ENCODE data around the gene SLC22A2.
"Not testable (repeated sequence)": the region's sequence is repeated elsewhere in the genome, so short reads cannot be mapped to it uniquely, and the experiment has no call there.

SLC22A2 gene

DNA sequence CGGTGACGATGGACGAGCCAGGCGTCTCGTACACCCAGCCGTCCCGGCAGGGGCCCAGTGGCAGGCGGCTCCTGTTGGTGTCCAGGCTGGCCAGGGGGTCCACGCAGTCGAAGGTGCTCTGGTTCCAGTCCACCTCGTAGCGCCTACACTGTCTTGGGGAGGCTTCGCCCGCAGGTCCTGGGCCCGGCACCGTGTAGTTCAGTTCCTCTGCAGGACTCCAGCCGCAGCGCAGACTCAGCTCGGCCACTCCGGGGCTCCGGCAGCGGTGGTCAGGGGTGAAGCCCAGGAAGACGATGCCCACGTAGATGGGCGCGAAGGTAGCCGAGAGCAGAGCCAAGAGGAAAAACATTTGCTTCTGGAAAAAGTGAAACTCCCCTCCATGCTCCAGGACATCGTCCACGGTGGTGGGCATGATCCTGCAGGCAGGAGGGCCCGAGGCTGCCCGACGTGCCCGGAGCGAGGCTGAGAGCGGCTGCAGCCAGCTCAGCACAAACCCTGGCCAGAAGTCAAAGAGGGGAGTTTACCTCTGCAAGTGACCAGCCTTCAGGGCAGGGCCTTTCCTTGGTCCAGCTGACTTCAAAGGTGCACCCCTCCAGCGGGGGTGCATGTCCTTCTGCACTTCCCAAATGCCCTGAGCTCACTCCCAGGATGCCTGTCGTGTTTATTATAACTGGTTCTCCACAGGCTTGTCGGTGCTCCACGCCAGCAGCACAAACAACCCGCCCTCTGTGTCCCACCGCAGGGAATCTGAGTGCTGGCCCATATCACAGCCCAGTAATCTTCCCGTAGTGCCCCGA, at the start of gene SLC22A2:
TSS of gene SLC22A2 (minus strand) at position 476 of the 797 bp plus-strand sequence. CDS start at position 412, 64 bp downstream.
- no peak for DNase-seq

DNA sequence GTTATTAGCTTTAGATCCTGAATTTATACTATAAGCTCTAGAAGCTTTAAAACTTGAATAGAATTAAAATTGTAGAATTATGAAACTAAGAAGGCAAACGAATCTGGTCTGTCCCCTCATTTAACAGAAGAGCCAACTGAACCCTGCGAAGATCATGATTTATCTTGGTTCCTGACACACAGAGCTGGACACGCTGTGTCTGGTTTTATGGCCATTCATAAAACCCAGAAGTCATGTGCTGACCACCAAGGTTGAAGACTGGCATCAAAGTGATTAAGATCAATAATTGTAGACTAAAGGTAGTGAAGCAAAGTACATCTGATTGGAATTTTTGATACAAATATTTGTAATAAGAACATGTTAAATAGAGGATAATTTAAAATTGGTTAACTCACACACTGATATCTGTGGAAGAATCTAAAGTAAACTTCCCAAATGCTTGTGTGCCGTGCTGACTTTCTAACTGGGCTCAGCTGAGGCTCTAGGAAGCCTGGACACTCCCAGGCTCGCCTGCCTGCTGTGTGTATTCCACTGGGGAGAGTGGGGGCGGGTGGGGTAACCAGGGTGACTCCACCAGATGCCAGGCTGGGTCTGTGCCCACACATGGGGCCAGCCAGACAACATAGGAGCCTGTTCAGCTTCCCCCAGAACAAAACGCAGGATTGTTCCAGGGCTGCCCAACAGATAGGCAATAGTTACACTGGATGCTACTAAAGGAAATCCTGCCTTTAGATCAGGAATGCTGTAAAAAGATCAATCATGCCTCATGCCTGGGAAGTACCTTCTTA, 47.5 kb upstream of the SLC22A2 start:
- DNase-seq = no peak

DNA sequence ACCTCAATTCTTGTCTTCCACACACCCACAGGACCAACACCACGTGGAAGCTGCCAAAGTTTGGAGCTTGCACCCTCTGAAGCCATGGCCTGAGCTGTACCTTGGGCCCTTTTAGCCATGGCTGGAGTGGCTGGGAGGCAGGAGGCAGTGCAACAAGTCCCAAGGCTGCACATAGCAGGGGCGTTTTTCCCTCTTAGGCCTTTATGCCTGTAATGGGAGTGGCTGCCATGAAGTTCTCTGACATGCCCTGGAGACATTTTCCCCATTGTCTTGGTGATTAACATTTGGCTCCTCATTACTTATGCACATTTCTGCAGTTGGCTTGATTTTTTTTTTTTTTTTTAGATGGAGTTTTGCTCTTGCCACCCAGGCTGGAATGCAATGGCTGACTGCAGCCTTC, 45.2 kb upstream of the SLC22A2 start:
- DNase-seq = no peak

DNA sequence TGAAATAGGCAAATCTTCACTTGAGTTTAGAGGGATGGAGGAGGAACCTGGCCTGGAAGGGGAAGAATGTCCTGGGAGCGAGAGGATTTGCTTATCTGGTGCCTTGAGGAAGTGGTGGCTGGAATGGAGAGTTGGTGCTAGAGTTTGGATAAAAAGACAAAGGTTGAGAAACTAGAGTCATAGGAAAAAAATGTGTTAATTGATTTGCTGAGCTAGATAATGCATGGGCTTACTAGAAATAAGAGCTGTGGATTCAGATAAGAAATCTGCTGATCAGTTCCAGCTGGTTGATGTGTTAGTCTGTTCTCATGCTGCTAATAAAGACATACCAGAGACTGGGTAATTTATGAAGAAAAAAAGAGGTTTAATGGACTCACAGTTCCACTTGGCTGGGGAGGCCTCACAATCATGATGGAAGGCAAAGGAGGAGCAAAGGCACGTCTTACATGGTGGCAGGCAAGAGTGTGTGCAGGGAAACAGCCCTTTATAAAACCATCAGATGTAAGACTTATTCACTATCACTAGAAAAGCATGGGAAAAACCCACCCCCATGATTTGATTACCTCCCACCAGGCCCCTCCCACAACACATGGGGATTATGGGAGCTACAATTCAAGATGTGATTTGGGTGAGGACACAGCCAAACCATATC, 43.9 kb upstream of the SLC22A2 start:
- not testable (repeated sequence) for DNase-seq

DNA sequence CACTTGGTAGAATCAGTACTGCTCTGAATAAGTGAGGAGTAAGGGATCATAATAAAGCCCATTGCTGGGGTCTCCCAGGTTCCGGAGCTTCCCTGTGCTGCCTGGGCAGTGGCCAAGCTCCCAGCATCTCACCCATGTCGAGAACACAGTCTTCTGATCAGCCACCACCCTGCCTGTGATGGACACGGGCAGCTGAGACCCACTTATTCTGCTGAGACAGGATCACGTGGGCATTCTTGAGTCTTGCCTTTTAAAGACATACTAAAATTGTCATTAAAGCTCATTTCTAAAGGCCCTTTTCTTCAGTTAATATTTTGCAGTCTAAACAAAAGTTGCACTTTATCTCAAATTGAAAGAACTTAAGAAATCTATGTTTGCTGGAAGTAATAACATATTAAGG, 42.7 kb upstream of the SLC22A2 start:
- no peak for DNase-seq

DNA sequence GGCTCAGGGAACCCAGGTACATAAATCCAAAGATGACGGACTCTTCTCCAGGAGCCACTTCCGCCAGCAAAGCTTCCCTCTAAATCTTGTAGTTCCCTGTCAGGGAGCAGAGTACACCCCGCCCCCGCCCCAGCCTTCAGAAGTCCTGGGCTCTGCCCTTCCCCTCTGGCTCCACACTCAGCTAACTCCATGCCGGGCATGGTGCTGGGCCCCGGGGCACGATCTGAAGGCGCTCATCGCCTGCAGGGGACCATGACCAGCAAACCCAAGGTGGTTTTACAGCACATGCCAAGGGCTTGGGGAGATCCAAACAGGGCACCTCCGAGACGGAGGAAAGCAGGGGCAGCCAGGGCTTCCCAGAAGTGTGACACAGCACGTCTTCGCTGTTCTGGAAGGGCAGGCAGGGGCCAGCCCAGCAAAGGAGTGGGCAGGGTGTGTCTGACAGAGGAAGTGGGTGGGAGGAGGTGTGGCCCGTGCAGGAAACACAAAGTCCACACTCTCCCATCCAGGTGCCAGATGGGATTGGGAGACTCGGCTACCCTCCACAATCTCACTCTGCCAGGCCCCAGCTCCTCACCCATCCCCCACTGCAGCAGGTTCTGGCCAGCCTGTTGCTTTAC, 41.6 kb upstream of the SLC22A2 start:
- DNase-seq = no peak

DNA sequence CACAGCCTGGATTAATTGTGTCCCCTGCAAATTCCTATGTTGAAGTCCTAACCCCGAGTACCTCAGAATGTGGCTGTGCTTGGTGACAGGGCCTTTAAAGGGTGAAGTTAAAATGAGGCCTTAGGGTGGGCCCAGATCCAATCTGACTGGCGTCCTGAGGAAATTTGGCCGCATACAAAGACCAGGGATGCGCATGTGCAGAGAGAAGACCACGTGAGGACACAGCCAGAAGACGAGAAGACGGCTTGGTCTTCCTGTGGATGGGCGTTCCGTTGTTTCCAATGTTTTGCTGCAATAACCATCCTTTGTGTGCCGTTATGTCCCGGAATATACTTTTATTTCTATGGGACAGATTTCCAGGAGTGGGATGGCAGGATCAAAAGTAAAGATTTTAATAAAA, 40.9 kb upstream of the SLC22A2 start:
- DNase-seq = no peak

DNA sequence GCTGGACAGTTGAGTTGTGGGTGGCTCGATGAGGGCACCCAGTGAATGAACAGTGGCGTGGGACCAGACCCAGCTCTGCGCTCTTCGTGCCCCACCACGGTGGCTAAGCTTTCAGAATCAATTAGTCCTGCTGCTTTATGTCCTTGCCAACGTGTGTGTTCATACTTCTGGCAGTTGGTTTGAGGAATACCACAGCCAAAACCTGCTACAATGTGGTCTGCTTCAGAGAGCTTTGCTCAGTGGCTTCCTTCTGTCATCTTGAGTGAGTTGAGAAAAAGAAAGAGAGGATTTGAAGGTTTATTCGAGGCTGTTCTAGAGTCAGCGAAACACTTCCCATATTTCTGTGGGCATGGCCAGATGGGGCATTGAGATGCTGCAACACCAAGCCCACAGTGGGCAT, 39.5 kb upstream of the SLC22A2 start:
- DNase-seq = no peak

DNA sequence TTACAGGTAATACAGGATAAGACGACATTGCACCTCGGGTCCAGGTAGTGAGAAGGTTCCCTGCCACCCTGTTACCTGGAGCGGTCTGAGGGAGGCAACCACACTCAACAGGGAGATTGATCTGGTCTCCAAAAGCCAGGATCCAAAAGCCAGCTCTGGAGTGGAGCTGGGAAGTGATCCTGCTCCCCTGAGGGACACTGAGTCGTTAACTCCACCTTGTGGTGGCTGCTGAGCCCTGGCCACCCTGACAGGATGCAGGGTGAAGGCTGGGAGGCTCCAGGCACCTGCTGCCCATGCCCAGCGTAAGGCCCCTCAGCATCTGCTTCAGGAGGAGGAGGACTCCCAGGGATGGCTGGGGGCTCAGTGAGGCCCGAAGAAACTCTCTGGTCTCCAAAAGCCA, 38.7 kb upstream of the SLC22A2 start:
- DNase-seq = no peak

DNA sequence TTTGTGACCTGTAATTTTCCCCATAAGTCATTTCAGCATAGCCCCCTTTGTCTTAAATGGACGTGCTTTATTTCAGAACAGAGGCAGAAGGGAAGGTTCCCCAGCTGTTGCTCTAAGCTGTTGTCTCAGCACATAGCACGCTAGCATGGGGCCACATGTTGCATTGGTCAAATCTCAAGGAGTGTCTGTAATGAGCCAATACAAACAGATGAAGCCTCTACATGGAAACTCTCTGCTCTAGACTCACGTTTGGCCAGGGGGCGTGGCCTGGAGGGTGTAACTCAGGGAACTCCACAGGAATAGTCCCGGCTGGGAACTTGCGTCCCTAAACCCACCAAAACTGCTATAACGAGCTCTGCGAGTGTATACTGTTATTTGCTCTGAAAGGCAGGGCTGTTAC, 35.2 kb upstream of the SLC22A2 start:
- no peak for DNase-seq

DNA sequence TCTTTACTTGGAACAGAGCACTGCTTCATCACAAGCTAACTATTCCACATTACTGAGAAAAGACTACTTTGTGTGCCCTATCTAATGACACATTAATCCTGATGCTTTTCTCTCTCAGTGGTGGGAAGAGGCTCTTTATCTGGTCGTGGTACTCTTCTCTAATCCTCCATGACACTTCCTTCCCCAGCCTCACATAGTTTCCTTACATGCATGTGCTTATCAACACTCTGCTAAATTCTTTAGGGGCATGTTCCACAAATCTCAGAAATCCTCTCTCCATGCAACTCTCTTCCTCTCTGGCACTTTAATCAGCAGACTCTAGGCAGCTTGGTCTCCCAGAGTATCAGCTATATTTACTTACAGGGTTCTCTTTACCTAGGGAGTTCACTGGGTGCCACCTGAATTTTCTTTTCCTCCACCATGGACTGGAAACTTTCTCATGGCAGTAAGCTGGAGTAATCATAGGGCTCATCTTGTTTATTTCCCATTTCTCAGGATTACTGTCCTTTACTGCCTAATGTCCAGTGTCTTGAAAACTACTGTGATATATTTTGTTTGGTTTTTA, 27.0 kb upstream of the SLC22A2 start:
- no peak for DNase-seq

DNA sequence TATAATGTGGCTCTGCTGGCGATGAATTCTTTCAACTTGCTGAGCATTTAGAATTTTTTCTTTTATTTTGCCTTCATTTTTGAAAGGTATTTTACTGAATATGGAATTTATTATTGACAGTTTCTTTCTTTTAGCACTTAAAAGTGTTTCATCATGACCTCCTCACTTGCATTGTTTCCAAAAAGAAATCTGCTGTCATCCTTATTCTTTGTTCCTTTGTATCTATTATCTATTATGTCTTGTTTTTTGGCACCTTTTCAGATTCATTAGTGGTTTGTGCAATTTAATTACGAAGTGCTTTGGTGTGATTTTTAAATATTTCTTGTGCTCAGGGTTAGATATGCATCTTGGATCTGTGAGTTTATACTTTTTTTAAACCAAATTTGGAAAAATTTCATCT, 26.0 kb upstream of the SLC22A2 start:
- no peak for DNase-seq

DNA sequence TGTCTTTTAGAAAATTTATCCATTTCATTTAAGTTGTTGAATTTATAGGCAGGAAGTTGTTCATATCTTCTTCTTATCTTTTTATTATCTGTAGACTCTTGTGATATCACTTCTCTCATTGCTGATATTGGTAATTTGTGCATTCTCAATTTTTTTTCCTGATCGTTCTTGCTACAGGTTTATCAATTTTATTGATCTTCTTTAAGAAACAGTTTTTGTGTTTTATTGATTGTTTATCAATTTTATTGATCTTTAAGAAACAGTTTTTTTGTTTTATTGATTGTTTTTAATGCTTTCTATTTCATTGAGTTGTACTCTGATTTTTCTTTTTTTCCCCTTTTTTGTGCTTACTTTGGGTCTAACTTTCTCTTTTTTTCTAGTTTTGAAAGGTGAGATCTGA, 23.8 kb upstream of the SLC22A2 start:
- no peak for DNase-seq

DNA sequence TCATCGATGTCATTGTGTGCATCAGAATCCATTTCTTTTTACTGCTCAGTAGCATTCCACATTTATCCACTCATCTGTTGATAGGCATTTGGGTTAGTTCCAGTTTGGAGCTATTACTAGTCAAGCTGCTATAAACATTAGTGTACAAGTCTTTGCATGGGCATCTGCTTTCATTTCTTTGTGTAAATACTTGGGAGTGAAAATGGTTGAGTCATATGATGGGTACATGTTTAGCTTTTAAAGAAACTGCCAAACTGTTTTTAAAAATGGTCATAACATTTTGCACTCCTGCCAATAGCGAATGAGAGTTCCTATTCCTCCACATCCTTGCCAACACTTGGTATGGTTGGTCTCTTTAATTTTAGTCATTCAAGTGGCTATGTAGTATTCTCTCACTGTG, 21.2 kb upstream of the SLC22A2 start:
- DNase-seq = no peak

DNA sequence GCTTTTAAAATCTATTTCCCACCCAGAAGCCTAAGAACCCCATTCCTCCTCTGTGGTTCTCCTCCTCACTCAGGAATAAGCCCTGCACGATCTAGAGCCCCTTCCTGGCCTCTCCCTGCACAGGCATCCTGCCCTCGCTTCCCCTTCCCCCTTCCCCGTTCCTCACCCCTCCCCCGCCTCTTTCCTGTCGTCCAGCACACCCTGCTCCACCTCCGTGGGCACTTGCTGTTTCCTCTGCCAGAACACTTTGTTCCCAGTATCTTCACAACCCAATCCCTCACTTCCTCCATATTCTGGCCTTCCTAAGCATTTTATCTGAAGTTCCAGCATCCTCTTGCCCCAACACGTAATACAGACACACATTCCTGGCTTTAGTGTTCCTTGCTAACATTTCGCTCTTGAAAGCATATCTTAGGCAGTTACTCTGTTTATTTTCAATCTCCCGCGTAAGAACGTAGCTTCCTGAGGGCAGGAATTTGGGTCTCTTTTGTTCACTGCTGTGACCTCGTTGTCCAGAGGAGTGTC, 20.2 kb upstream of the SLC22A2 start:
- DNase-seq = no peak

DNA sequence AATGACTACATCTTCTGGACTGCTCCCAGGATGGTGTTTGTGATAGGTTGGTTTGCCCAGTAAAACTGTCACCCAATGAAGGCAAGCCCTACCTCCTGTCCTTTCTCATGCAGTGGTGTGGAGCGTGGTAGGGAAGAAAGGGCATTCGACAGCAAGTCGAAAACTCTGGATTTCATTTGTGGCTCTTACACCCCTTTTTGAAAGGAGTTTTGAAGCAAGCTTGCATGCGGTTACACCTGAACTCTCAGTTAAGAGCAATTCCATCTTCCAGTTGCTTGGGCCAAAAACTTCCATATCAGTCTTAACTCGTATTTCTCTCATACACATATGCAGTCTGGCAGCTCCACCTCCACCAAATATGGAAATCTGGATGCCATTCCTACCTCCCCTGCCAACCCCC, 19.7 kb upstream of the SLC22A2 start:
- DNase-seq = no peak

DNA sequence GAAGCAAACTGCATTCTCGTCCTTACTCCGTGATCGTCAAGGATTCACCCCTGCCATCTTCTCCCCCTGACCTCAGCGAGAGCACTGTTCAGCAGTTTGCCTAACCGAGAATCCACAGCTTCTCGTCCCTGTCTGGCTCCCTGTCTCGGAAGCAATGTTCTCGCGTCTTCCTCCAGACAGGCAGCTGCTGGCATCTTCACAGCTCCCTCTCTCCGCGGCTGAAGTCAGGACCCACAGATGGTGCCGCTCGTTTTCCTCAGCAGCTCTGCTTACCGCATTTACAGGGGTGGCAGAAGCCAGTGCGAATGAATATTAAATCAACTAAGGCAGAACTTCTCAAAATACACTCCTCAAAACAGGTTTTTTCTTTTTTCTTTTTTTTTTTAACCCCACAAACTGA, 18.9 kb upstream of the SLC22A2 start:
- DNase-seq = no peak

DNA sequence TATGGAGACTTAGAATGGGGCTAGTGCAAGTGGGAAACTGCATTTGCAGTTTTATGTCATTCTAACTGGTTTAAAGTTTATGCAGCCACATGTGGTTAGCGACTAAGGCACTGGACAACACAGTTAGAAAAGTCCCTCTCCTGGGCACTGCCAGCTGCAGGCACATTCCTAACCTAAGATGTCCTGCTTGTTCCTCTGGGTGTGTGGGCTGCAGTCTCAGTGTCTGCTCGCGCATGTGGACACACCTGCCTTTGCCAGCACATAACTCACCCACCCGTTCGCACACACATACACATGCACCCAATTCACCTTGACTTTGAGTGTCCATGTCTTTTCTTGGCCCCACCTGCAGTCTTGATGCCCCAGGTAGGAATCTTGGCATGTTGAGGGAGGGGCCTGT, 18.5 kb upstream of the SLC22A2 start:
- DNase-seq = no peak

DNA sequence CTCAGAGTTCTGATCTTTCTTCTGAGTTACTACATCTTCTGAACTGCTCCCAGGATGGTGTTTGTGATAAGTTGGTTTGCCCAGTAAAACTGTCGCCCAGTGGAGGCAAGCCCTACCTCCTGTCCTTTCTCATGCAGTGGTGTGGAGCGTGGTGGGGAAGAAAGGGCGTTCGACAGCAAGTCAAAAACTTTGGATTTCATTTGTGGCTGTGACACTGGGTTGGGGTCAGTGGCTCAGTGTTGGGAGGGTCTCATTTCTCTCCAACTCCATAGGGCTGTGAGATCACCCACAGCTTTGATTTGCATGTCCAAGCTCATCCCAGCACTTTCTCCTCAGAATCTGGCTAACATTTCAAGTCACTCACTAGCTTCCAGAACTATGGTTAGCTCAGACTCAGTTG, 17.5 kb upstream of the SLC22A2 start:
- DNase-seq = no peak

DNA sequence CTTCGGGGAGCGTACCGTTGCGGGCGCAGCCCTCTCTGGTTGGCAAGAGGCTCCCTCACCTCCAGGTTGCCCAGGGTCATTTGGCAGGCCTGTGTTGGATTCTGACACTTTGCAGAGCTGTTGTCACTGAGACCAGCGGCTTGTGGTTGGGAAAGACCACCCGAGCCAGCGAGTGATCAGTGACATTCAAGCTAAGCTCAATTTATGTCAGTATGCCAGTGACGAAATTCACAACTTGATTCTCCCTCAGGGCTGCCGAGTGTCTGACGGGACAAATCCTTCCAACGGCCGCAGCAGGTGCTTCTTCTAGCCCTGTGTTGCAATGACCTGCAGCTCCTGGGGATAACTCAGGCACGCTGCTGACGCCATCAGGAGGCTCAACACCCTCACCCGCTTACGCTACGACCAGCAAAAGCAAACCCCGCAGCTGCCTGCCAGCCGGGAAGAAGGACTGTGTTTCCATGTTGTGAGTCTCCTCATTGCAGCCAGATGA, 16.9 kb upstream of the SLC22A2 start:
- DNase-seq = no peak

DNA sequence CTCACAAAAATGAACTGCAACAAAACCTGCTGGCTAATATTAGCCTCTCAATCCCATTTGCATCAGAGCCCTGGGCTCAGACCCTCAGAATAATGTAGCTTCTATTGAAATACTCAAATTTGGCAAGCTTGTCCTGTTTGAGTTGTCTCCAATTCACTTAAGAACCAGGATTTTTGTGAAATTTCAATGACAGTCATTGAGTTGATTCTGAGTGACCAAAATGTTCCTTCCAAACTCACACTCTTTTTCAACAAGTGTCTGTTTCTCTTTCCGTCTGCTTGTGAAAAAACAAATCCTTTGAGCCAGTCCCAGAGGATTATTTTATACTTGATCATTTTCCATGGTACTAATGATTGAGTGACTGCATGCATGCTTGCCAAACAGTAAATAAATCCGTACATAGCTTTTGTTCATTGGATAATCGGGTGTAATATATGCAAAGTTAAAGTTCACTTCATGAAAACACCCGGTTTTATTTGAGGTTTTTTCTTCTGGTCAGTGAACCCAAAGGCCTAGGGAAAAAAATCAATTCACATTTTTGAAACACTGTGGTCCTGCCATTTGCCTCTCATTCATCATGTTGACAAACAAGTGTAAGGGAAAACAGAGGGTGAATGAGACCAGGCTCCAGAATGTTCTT, 16.4 kb upstream of the SLC22A2 start:
- DNase-seq = no peak

DNA sequence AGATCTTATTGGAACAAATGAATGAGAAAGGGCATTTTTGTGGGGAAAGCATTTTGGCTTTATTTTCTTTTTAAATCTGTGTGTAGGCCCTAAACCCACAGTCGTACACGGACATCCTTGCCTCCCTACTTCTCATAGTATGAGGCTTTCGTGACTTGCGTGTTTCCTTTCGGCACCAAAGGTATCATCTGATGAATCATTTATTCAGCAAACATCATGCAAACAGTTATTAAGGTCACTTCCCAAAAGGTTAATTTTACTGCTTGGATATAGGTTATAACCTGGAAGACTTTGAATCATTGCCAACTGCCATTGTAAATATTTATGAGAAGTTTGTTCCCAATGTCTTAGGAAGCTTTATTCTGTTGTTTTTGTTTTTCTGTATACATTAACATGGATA, 15.1 kb upstream of the SLC22A2 start:
- DNase-seq = no peak

Data from OCI-M1 (cell line).